Measurements from ENCODE around the gene GNG10. TPM values are rescaled to one million over a fixed set of nuclear protein-coding genes. Genes with fewer than 3 reads are reported as not detected.

GNG10 gene
- total RNA-seq, 1 donor from 2014 or later, result 32.6 TPM

DNA sequence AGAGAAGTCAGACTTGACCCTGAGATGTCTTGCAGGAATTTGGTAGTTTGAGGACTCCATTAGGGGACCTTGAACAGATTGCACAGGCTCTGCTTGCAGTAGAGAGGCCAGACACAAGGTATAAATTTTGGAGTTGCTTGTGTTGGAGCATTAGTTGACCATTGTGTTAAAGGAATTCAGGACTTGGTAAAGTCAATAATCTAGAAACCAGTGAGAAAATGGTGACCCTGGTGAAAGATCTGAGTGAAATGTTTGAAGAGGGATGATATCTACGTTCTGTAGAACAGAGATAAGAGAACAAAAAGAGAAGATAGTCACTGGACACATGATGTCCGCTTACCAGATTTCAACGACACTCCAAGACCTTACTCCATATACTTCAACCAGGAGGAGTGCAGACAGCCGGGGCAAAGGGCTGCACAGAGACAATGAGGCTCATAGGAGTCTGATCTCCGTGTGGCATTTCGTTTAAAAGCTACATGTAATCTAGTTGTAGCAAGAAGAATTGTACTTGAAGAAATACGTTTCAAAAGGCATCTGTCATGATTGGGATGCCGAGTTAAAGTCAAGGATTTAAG lies 17.1 kb upstream of the GNG10 start:
- Mint-ChIP-seq H3K27ac (no peak overlapping the region), H3K9me3 (no peaks in the 10 kb centered on the region), H3K27me3 (no peaks in the 10 kb centered on the region), H3K36me3 (peaks cover 25% of the 10 kb centered on the region), H3K4me1 (ENCODE audit: unreplicated experiment) (no peaks in the 10 kb centered on the region), H3K4me3 (no peak overlapping the region)
- no peak for DNase-seq (ENCODE audit: extremely low spot score, unreplicated experiment)
- TF ChIP-seq, protein P1, sequence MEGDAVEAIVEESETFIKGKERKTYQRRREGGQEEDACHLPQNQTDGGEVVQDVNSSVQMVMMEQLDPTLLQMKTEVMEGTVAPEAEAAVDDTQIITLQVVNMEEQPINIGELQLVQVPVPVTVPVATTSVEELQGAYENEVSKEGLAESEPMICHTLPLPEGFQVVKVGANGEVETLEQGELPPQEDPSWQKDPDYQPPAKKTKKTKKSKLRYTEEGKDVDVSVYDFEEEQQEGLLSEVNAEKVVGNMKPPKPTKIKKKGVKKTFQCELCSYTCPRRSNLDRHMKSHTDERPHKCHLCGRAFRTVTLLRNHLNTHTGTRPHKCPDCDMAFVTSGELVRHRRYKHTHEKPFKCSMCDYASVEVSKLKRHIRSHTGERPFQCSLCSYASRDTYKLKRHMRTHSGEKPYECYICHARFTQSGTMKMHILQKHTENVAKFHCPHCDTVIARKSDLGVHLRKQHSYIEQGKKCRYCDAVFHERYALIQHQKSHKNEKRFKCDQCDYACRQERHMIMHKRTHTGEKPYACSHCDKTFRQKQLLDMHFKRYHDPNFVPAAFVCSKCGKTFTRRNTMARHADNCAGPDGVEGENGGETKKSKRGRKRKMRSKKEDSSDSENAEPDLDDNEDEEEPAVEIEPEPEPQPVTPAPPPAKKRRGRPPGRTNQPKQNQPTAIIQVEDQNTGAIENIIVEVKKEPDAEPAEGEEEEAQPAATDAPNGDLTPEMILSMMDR (conservative IDR thresholded peaks at IDR 0.05), result no peak

DNA sequence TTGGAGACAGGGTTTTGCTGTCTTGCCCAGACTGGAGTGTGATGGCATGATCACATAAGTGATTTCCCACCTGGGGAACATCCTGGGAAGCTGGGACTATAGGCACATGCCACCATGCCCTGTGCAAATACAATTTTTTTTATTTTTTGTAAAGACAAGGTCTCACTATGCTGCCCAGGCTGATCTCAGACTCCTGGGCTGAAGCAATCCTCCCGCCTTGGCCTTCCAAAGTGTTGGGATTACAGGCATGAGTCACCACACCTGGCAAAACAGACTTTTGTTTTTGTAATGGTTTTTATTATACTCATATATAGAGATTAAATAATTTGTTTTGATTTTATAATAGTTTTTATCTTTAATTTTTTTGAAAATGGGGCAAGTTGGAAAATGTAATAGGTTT lies 15.6 kb upstream of the GNG10 start:
- H3K36me3 Mint-ChIP-seq, result peaks cover 33% of the 10 kb centered on the region
- H3K27ac Mint-ChIP-seq, result no peak overlapping the region
- DNase-seq (ENCODE audit: extremely low spot score, unreplicated experiment), result no peak
- H3K27me3 Mint-ChIP-seq, result no peaks in the 10 kb centered on the region
- no peaks in the 10 kb centered on the region for H3K4me1 Mint-ChIP-seq (ENCODE audit: unreplicated experiment)
- TF ChIP-seq, protein P1 (conservative IDR thresholded peaks at IDR 0.05), result no peak
- H3K9me3 Mint-ChIP-seq, result no peaks in the 10 kb centered on the region
- no peak overlapping the region for H3K4me3 Mint-ChIP-seq

DNA sequence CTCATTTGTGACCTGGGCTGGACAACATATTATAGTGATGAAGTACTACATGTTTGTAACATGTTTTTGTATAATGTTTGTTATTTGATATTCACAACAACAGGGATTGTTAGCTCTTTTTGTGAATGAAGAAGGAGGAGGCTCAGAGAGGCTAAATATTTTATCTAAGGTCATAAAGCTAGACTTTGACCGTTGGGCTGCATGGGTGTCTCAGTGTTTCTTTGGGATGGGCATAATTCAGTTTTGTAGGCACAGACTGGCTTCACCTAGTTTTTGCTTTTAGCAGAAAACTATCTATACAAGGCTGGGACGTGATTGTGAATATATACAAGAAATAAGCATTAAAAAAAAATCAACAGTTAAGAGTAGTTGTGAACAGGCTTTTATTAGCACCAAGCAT lies 15.0 kb upstream of the GNG10 start:
- peaks cover 33% of the 10 kb centered on the region for H3K36me3 Mint-ChIP-seq
- H3K4me1 Mint-ChIP-seq (ENCODE audit: unreplicated experiment), result no peaks in the 10 kb centered on the region
- H3K9me3 Mint-ChIP-seq, result no peaks in the 10 kb centered on the region
- no peak for DNase-seq (ENCODE audit: extremely low spot score, unreplicated experiment)
- H3K4me3 Mint-ChIP-seq, result no peak overlapping the region
- no peaks in the 10 kb centered on the region for H3K27me3 Mint-ChIP-seq
- H3K27ac Mint-ChIP-seq, result no peak overlapping the region
- TF ChIP-seq, protein P1 (conservative IDR thresholded peaks at IDR 0.05), result no peak

DNA sequence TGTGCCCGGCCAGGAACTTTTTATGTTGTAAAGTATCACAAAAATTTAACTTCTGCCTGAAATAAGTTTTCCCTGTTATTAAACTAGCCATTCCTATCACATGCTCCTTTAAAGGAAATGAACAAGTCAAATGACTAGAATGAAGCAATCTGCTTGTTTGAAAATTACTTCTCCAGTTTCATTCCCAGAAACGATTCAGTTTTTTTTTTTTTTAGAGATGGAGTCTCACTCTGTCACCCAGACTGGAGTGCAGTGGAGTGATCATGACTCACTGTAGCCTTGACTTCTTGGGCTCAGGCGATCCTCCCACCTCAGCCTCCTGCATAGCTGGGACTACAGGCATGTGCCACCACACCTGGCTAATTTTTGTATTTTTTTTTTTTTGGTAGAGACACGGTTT lies 13.3 kb upstream of the GNG10 start:
- DNase-seq (ENCODE audit: extremely low spot score, unreplicated experiment), result no peak
- Mint-ChIP-seq H3K4me3 (no peak overlapping the region), H3K27ac (no peak overlapping the region), H3K4me1 (ENCODE audit: unreplicated experiment) (no peaks in the 10 kb centered on the region), H3K9me3 (no peaks in the 10 kb centered on the region), H3K36me3 (peaks cover 32% of the 10 kb centered on the region), H3K27me3 (no peaks in the 10 kb centered on the region)
- TF ChIP-seq, protein P1 (conservative IDR thresholded peaks at IDR 0.05), result no peak

DNA sequence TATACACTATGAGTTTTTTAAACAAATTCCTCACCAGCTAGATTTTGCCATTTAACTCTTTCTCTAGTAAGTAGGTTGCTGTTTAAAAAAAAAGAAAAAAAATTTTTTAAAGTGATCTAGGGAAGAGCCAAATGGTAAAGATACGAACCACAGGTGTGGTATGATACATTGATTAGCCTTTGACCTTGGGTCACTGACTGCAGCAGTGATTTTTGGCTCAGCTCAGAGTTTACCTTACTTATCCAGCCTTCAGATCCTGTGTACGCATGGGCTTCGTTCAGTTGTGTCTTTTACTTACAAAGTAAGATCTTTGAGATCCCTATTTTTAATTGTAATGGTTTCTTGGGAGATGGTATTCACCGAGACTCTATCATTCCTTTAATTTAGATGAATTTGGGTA lies 12.4 kb upstream of the GNG10 start:
- Mint-ChIP-seq H3K36me3 (peaks cover 33% of the 10 kb centered on the region), H3K9me3 (no peaks in the 10 kb centered on the region), H3K4me3 (no peak overlapping the region), H3K27ac (no peak overlapping the region), H3K27me3 (no peaks in the 10 kb centered on the region), H3K4me1 (ENCODE audit: unreplicated experiment) (no peaks in the 10 kb centered on the region)
- no peak for DNase-seq (ENCODE audit: extremely low spot score, unreplicated experiment)
- TF ChIP-seq, protein P1 (conservative IDR thresholded peaks at IDR 0.05), result no peak

DNA sequence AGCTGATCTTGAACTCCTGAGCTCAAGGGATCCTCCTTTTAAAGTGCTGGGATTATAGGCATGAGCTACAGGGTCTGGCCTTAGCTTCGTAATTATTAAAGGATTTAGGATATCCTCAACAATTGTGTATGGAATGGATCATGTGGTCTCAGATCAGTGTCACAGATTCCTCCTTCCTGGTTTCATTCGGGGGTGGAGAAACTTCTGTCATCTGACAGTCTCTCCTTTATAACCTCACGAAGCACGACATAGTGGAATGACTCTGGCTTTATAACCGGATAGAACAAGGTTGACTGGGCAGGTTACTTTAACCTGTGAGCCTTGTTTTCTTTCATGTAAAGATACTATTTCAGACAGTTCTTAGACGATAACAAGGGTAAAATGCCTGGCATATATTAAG lies 4.4 kb upstream of the GNG10 start:
- Mint-ChIP-seq H3K36me3 (peaks cover 13% of the 10 kb centered on the region), H3K4me3 (peak overlapping the region; percentile 34)

More for the DNA sequence above, 4.4 kb upstream of the GNG10 start:
- TF ChIP-seq, protein P1 (conservative IDR thresholded peaks at IDR 0.05), result no peak
- DNase-seq (ENCODE audit: extremely low spot score, unreplicated experiment), result no peak
- H3K4me1 Mint-ChIP-seq (ENCODE audit: unreplicated experiment), result peaks cover 2% of the 10 kb centered on the region
- H3K27ac Mint-ChIP-seq, result peak overlapping the region; percentile 93
- no peaks in the 10 kb centered on the region for H3K27me3 Mint-ChIP-seq
- no peaks in the 10 kb centered on the region for H3K9me3 Mint-ChIP-seq

All from type B pancreatic cell (in vitro differentiated cells).